AG04449 (cell line): ENCODE results near the gene ABL1.

Source experiments
- CTCF ChIA-PET: fragments of 350-600 bp; formaldehyde crosslinking; extraction: SDS; loops from one replicate; lab custom pipeline; 2021; ENCODE audit warnings: antibody characterized with exemption; lab: Yijun Ruan, JAX
- POLR2A ChIA-PET: fragments of 400-600, 350-600 bp; formaldehyde crosslinking; extraction: SDS; loops from one replicate; lab custom pipeline; 2020; ENCODE audit warnings: antibody characterized with exemption, inconsistent platforms; lab: Yijun Ruan, JAX
- DNase-seq: peaks from one replicate; pipeline ENCODE4 v3.0.0-alpha.2; 2010; ENCODE audit warnings: low read depth, low spot score
- H3K4me3 ChIP-seq: 2 replicates; pipeline ENCODE4 v1.5.1; 2011; ENCODE audit warnings: low read depth, mild to moderate bottlenecking, control low read depth, low read length
- TF ChIP-seq, protein P1 (sequence below): IDR thresholded peaks from one replicate; pipeline ENCODE4 v1.5.1; 2011; ENCODE audit warnings: mild to moderate bottlenecking, moderate library complexity, low read length, control low read depth, inconsistent platforms; ENCODE audit not compliant: insufficient read depth; ENCODE audit errors: missing control alignments

Gene ABL1

DNA sequence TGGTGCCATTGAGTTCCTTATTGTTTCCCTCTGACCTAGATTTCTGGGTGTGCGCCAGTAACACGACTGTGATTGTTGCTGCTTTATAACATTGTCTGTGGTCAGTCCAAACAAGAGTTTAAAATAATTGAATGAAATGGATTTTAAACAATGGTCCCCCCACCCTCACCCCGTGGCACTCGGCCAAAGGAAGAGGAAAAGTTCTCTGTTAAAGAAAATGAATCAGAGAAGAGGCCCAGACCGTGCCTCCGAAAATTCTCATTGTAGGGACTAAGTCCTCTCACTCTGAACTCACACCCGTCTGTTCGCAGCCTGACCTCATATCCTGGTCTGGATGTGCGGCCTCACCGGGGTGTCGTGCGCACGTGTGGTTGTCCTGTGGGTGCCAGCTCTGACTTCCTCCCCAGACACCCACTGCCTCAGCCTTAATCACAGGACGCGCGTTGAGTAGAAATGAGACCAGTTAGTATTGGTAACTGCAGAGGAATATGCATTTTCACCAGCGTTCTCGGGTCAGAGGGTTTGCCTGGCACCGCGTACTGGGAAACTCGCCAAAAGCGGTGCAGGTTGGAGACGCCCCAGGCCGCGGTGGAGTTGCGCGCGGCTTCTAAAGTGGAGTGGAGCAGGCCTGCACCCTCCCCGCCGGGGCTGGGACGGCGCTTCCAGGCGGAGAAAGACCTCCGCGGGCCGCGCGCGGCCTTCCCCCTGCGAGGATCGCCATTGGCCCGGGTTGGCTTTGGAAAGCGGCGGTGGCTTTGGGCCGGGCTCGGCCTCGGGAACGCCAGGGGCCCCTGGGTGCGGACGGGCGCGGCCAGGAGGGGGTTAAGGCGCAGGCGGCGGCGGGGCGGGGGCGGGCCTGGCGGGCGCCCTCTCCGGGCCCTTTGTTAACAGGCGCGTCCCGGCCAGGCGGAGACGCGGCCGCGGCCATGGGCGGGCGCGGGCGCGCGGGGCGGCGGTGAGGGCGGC is at the start of gene ABL1:
TSS of gene ABL1 (plus strand) at position 884 of the 966 bp plus-strand sequence. CDS start 193 bp downstream, outside the sequence.
- ChIA-PET CTCF (interaction anchor here (1.0 to 2.0 kb wide), 5 partner anchors 11 to 134 kb away, joined by 3 to 10 read pairs (median 4); no protein-coding TSS in a partner anchor), POLR2A (interaction anchor here (3.6 kb wide), 1 partner anchor 12 kb away, joined by 19 read pairs; no protein-coding TSS in a partner anchor)
- H3K4me3 ChIP-seq: peak within 1 kb of the TSS; percentile 78
- TF ChIP-seq, protein P1, sequence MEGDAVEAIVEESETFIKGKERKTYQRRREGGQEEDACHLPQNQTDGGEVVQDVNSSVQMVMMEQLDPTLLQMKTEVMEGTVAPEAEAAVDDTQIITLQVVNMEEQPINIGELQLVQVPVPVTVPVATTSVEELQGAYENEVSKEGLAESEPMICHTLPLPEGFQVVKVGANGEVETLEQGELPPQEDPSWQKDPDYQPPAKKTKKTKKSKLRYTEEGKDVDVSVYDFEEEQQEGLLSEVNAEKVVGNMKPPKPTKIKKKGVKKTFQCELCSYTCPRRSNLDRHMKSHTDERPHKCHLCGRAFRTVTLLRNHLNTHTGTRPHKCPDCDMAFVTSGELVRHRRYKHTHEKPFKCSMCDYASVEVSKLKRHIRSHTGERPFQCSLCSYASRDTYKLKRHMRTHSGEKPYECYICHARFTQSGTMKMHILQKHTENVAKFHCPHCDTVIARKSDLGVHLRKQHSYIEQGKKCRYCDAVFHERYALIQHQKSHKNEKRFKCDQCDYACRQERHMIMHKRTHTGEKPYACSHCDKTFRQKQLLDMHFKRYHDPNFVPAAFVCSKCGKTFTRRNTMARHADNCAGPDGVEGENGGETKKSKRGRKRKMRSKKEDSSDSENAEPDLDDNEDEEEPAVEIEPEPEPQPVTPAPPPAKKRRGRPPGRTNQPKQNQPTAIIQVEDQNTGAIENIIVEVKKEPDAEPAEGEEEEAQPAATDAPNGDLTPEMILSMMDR: no peak
- no peak for DNase-seq

DNA sequence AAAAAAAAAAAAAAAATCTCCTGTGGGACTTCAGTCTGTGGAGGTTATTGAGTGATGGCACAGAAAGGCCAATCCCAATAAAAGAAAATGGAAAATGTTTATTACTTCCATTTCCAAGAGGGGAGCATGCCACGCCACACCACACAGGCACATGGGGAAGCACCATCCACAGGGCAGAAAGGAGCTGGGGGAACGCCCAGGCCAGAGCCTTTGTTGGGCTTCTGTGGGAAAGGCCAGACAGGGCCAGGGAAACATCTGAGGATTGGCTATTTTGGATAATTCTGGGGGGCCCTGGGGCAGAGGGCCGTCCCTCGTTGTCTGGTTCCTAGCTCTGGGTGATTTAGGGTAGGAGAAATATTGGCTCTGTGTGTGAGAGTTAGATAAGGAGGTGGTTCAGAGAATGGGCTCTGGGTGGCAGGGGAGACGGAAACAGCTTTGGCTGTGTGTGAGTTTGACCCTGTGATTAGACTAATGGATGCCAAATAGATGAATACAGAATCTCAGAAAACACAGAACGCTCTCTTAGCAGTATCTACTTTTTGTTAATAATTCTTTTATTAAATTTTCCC is 49.0 kb upstream of the ABL1 start:
- no peak for DNase-seq
- CTCF ChIA-PET: interaction anchor here (0.8 to 1.9 kb wide), 6 partner anchors 10 to 85 kb away, joined by 3 to 7 read pairs (median 6); no protein-coding TSS in a partner anchor
- TF ChIP-seq, protein P1: no peak
- POLR2A ChIA-PET: no interaction called here
- H3K4me3 ChIP-seq: no peak overlapping the region

DNA sequence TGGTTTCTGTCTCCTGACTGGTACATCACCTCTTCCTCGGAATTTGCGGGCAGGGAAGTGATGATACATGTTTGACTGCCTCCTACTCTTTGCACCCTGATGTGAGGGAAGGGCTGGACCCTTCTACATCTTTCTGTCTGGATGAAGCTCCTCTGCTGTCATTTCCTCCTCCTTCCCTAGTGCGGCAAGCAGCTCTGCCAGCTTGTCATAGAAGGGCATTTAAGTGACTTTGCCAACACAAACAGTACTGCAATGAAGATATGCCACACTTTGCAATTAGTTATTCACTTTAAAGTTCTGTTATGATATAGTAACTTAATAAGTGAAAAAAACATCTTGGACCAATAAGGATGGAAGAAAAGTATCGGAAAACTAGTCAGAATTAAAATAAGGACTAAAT is 48.5 kb upstream of the ABL1 start:
- no peak overlapping the region for H3K4me3 ChIP-seq
- no peak for DNase-seq
- POLR2A ChIA-PET: no interaction called here
- TF ChIP-seq, protein P1: no peak
- CTCF ChIA-PET: interaction anchor here (0.8 to 1.9 kb wide), 6 partner anchors 10 to 86 kb away, joined by 3 to 7 read pairs (median 6); no protein-coding TSS in a partner anchor

DNA sequence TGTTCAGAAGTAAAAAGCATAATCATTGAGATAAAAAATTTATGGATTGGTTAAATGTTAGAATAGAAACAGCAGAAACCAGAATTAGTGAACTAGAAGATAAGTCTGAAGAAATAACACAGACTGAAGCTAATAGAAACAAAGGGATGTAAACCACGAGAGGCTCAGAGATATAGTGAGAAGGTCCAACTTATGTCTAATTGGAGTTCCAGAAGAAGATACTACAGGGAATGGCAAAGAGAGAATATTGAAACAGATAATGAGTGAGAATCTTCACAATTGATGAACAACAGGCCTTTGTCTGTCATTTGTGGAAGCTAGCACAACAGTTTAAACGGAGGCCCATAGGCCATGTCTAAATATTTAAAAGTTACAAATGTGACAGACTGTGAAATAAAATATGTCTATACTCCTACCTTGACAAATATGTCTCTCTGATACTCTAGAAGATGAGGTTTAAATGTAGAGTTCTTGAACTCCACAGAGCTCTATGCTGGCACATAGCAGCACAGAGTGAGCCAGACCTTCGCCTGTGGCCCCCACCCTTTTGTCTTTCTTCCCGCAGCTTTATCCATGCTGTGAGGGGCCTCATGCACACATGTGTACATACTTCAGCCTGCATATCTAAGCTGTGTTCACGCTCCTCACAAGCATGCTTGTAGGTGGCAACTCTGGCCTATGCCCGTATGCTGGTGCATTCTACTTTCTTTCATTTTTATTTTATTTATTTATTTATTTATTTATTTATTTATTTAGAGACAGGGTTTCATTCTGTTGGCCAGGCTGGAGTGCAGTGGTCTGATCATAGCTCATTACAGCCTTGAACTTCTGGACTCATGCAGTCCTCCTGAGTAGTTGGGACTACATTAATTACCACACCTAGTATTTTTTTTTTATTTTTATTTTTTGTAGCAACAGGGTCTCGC is 45.0 kb upstream of the ABL1 start:
- CTCF ChIA-PET: no interaction called here
- TF ChIP-seq, protein P1: no peak
- POLR2A ChIA-PET: no interaction called here
- no peak for DNase-seq
- no peak overlapping the region for H3K4me3 ChIP-seq

DNA sequence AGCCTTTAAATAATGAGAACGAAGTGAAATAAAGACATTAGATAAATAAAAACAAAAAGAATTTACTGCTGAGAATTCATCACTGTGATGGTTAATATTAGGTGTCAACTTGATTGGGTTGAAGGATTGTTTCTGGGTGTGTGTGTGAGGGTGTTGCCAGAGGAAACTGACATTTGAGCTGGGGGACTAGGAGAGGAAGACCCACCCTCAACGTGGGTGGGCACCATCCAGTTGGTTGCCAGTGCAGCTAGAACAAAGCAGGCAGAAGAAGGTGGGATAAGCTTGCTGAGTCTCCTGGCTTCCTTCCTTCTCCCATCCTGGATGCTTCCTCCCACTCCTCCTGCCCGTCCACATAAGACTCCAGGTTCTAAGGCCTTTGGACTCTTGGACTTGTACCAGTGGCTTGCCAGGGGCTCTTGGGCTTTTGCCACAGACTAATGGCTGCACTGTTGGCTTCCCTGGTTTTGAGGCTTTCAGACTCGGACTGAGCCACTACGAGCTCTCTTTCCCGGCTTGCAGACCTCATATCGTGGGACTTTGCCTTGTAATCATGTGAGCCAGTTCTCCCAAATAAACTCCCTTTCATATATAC is 43.7 kb upstream of the ABL1 start:
- DNase-seq: no peak
- POLR2A ChIA-PET: no interaction called here
- CTCF ChIA-PET: no interaction called here
- H3K4me3 ChIP-seq: no peak overlapping the region
- TF ChIP-seq, protein P1: no peak
